AG04450 (cell line): Measurements from ENCODE around the gene FAM111A. TPM values are rescaled to one million over a fixed set of nuclear protein-coding genes. Genes with fewer than 3 reads are reported as not detected.

Experiments
- CTCF ChIA-PET: fragments of 300-600, 350-600 bp; formaldehyde crosslinking; extraction: SDS; loops from one replicate; lab custom pipeline; 2022; ENCODE audit warnings: antibody characterized with exemption, inconsistent platforms; lab: Charles Lee
- POLR2A ChIA-PET: fragments of 350-600 bp; formaldehyde crosslinking; extraction: SDS; loops from one replicate; lab custom pipeline; 2021; ENCODE audit warnings: antibody characterized with exemption, inconsistent platforms; lab: Yijun Ruan, JAX
- DNase-seq: peaks from one replicate; pipeline ENCODE4 v3.0.0-alpha.2; 2011; ENCODE audit warnings: low read depth, low spot score
- H3K27ac ChIP-seq: one replicate; pipeline ENCODE4 v1.5.1; 2012; ENCODE audit warnings: low read depth, low read length, control low read depth
- H3K27me3 ChIP-seq: one replicate; pipeline ENCODE4 v1.6.0; 2012; ENCODE audit warnings: low read length; ENCODE audit not compliant: control insufficient read depth, insufficient read depth
- H3K4me3 ChIP-seq: 2 replicates; pipeline ENCODE4 v1.5.1; 2011; ENCODE audit warnings: mild to moderate bottlenecking, low read depth, low read length, control low read depth
- H3K9me3 ChIP-seq: 2 replicates; pipeline ENCODE4 v1.5.1; 2012; ENCODE audit warnings: low read length; ENCODE audit not compliant: control insufficient read depth, insufficient read depth
- CTCF ChIP-seq: IDR thresholded peaks from 2 replicates; pipeline ENCODE4 v1.5.1; 2011; ENCODE audit warnings: low read depth, low read length, control low read depth, inconsistent platforms
- polyA plus RNA-seq: library from polyadenylated mRNA; depleted of rRNA; stranded (reverse); fragments of >200 nt; gene quantifications from 2 replicates; pipeline ENCODE4 v1.2.3, GENCODE V29; 2011

The FAM111A gene
- polyA plus RNA-seq, 1 experiment: 23.1 TPM

GRCh38 chr11:59196777-59197176, 54.1 kb downstream of the FAM111A start:
- CTCF ChIA-PET: interaction anchor here (3.0 kb wide), 1 partner anchor 10 kb away, joined by 19 read pairs; no protein-coding TSS in a partner anchor
- POLR2A ChIA-PET: no interaction called here
- Histone ChIP-seq H3K27ac (no peak overlapping the region), H3K4me3 (no peak overlapping the region), H3K9me3 (no peaks in the 10 kb centered on the region), H3K27me3 (no peaks in the 10 kb centered on the region)
- no peak for TF ChIP-seq CTCF
- no peak for DNase-seq

- CTCF ChIA-PET: interaction anchor here (0.7 to 10.5 kb wide), 10 partner anchors 8 to 102 kb away, joined by 3 to 123 read pairs (median 7); partner anchors contain the start of gene DTX4
- Histone ChIP-seq H3K27me3 (no peaks in the 10 kb centered on the region), H3K9me3 (no peaks in the 10 kb centered on the region), H3K27ac (no peak overlapping the region), H3K4me3 (no peak overlapping the region)
- POLR2A ChIA-PET: interaction anchor here (0.6 to 1.5 kb wide), 3 partner anchors 11 to 26 kb away, joined by 3 to 5 read pairs (median 3); partner anchors contain the start of gene DTX4
- no peak for TF ChIP-seq CTCF
- DNase-seq: no peak
These were observed 55.3 kb downstream of the FAM111A start for GRCh38 chr11:59197991-59198390.

GRCh38 chr11:59198726-59199125, 56.1 kb downstream of the FAM111A start:
- DNase-seq: no peak
- H3K4me3 ChIP-seq: no peak overlapping the region
- ChIA-PET POLR2A (interaction anchor here (1.1 to 1.5 kb wide), 2 partner anchors 12 to 27 kb away, joined by 3 to 5 read pairs; partner anchors contain the start of gene DTX4), CTCF (interaction anchor here (0.7 to 10.5 kb wide), 9 partner anchors 8 to 103 kb away, joined by 3 to 123 read pairs (median 9); partner anchors contain the start of gene DTX4)
- no peaks in the 10 kb centered on the region for H3K9me3 ChIP-seq
- no peak overlapping the region for H3K27ac ChIP-seq
- no peak for TF ChIP-seq CTCF
- H3K27me3 ChIP-seq: no peaks in the 10 kb centered on the region

- no peak for DNase-seq
- H3K27ac ChIP-seq: no peak overlapping the region
- no peak for TF ChIP-seq CTCF
These were observed 57.1 kb downstream of the FAM111A start for GRCh38 chr11:59199546-59200422.

GRCh38 chr11:59200423-59200746, 57.7 kb downstream of the FAM111A start:
- ChIA-PET POLR2A (no interaction called here), CTCF (interaction anchor here (2.2 to 10.5 kb wide), 2 partner anchors 14 to 30 kb away, joined by 10 to 123 read pairs; partner anchors contain the start of gene DTX4)
- no peaks in the 10 kb centered on the region for H3K9me3 ChIP-seq
- TF ChIP-seq CTCF: no peak
- no peak for DNase-seq
- H3K27me3 ChIP-seq: no peaks in the 10 kb centered on the region
- H3K27ac ChIP-seq: no peak overlapping the region
- H3K4me3 ChIP-seq: no peak overlapping the region

More at GRCh38 chr11:59199546-59200422, 57.1 kb downstream of the FAM111A start:
- ChIA-PET CTCF (interaction anchor here (2.1 to 10.5 kb wide), 4 partner anchors 7 to 29 kb away, joined by 9 to 123 read pairs (median 20); partner anchors contain the start of gene DTX4), POLR2A (no interaction called here)
- Histone ChIP-seq H3K4me3 (no peak overlapping the region), H3K27me3 (no peaks in the 10 kb centered on the region), H3K9me3 (no peaks in the 10 kb centered on the region)
